MG63 (cell line): ENCODE data around the gene P2RX3. TPM values are rescaled to one million over a fixed set of nuclear protein-coding genes. Genes with fewer than 3 reads are reported as not detected.
A peak's percentile ranks its signal among the peaks of the same experiment; 100 is the strongest.
"Not testable (repeated sequence)": the region's sequence is repeated elsewhere in the genome, so short reads cannot be mapped to it uniquely, and the experiment has no call there.

Experiments
- DNase-seq: peaks from one replicate; pipeline ENCODE4 v3.0.0-alpha.2; 2020
- H3K27me3 ChIP-seq: fragments of 250-450 bp; sonication (Bioruptor Pico); 2 replicates; pipeline ENCODE4 v1.5.1; 2020; ENCODE audit warnings: mild to moderate bottlenecking, moderate library complexity
- H3K36me3 ChIP-seq: fragments of 250-450 bp; sonication (Bioruptor Pico); 2 replicates; pipeline ENCODE4 v1.5.1; 2020; ENCODE audit warnings: mild to moderate bottlenecking, moderate library complexity
- H3K4me3 ChIP-seq: fragments of 250-450 bp; sonication (Bioruptor Pico); 2 replicates; pipeline ENCODE4 v1.5.1; 2020; ENCODE audit warnings: mild to moderate bottlenecking, moderate library complexity
- H3K9me3 ChIP-seq: fragments of 250-450 bp; sonication (Bioruptor Pico); 2 replicates; pipeline ENCODE4 v1.5.1; 2020; ENCODE audit warnings: mild to moderate bottlenecking, moderate library complexity
- total RNA-seq: library from RNA; depleted of rRNA; stranded (reverse); fragments of >200 nt; shearing (Covaris generic); gene quantifications from 2 replicates; pipeline ENCODE4 v1.2.3, GENCODE V29; 2014; ENCODE audit warnings: low replicate concordance; rRNA removed

The P2RX3 gene
- not detected in 2 replicates for total RNA-seq

GRCh38 chr11:57338142-57338541, at the start of gene P2RX3:
P2RX3 (plus strand) TSS chr11:57338352; CDS start chr11:57338551, 199 bp downstream.
- DNase-seq = no peak
- Histone ChIP-seq H3K36me3 (peaks cover 19% of the 10 kb centered on the region), H3K9me3 (no peaks in the 10 kb centered on the region), H3K27me3 (no peaks in the 10 kb centered on the region), H3K4me3 (no peak within 1 kb of the TSS)

GRCh38 chr11:57288771-57289579, 49.2 kb upstream of the P2RX3 start:
- Histone ChIP-seq H3K36me3 (no peaks in the 10 kb centered on the region), H3K27me3 (no peaks in the 10 kb centered on the region), H3K9me3 (no peaks in the 10 kb centered on the region), H3K4me3 (no peak overlapping the region)
- peak; percentile 69 for DNase-seq

DNA sequence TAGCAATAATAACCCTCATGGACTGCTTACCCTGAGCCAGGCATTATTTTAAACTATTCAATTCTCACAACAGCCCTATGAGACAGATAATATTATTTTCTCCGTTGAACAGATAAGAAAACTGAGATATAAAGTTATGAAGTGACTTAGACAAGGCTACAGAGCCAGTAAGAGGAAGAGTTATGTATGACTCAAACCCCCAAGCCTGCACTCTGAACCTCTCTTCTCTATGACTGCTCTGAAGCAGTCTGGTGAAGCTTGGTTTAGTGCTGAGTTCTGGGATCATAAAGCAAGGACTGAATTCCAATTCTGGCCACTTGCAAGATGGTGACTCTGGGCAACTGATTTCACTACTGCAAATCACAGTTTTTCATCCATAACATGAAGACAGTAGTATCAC, 47.9 kb upstream of the P2RX3 start:
- no peak for DNase-seq
- H3K36me3 ChIP-seq = no peaks in the 10 kb centered on the region
- H3K4me3 ChIP-seq = no peak overlapping the region
- H3K9me3 ChIP-seq = no peaks in the 10 kb centered on the region
- H3K27me3 ChIP-seq = no peaks in the 10 kb centered on the region

DNA sequence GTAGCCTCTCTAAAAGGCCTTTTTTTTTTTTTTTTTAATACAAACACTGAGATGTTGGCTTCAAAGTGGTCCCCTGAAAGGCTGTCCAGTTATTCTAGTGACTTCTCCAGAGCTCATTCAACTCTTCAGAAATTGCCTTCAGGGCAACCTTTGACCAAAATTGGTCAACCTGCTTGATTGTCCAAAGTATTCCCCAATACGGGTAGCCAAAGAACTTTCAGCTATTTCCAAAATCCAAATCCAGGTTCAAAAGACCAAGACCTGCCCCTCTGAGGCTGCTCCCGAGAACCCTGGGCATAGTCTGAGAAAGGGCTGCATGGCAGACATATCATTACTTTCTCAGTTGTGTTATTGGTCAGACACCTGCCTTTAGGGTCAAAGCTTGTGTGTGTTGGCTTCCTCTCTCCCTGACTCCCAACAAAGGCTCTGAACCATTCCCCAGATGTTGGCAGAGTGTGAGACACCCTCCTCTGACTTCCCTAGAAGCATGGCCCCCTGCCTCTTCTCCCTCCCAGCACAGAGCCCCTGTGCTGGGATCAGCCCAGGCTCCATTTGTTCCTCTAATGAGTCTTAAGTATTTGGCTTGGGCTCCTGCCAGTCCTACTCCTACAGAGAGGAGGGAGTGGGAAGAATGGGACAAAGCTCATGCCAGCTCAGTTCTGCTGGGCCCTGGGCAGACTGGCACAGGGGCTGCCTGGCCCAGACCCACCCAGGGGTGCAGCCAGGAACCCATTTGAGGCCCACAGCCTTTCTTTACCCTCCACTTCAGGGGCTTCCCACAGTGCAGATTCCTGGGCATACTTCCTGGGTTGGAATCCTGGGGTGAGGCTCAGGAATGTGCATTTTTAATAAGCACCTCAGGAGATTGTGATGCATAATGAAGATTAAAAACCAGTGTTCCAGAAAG, 43.7 kb upstream of the P2RX3 start:
- DNase-seq = peak; percentile 68
- H3K4me3 ChIP-seq = no peak overlapping the region
- H3K27me3 ChIP-seq = no peaks in the 10 kb centered on the region
- H3K9me3 ChIP-seq = peaks cover 2% of the 10 kb centered on the region; the same call in 1 of the 2 replicates
- H3K36me3 ChIP-seq = peaks cover 21% of the 10 kb centered on the region

- not testable (repeated sequence) for H3K27me3 ChIP-seq, H3K4me3 ChIP-seq, DNase-seq, H3K9me3 ChIP-seq
- H3K36me3 ChIP-seq = peaks cover 38% of the 10 kb centered on the region
These were observed 41.9 kb upstream of the P2RX3 start for GRCh38 chr11:57296205-57296604.

DNA sequence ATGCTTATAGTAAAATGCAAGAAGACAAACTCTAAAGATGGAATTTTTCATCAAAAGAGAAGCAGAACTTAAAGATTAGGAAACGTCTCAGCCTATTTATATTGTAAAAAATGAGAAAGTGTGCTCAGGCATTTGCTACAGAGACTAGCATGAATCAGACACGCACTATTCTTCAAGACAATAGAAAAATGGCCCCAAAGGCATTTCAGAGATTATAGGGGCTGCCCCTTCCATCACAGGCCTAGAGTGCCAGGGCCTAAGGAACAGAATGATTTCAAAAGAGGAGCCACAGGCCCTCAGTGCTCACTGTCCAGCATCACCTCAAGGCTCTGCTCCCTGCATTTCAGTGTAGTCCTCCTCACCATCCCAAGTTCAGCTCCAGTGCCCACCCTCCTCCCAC, 40.9 kb upstream of the P2RX3 start:
- H3K4me3 ChIP-seq = no peak overlapping the region
- no peaks in the 10 kb centered on the region for H3K27me3 ChIP-seq
- H3K36me3 ChIP-seq = peaks cover 48% of the 10 kb centered on the region
- H3K9me3 ChIP-seq = peaks cover 2% of the 10 kb centered on the region; the same call in 1 of the 2 replicates
- no peak for DNase-seq

DNA sequence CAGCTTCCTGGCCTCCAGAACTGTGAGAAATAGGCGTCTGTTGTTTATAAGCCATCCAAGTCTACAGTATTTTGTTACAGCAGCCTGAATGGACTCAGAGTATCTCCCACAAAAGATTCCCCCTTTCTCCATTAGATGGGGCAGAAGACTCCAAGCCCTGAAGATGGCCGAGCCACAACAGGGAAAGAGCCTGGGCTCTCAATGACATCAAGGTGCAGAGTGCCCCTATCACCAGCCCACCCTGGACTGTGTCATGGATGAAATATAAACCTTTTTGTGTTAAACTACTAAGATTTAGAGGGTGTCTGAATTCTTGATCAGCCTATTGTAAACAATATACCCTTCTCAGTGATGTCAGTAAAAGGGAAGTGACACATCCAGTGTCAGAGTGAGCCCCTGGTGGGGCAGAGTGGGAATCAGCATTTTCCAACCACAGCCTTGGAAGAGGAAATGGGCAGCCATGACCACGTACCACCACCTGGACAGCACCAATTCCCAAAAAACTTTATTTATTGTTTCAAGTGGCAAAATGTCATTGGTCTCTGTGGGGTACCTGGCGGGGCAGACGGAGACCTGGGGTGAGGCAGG, 38.9 kb upstream of the P2RX3 start:
- no peak for DNase-seq
- Histone ChIP-seq H3K4me3 (no peak overlapping the region), H3K36me3 (peaks cover 66% of the 10 kb centered on the region), H3K9me3 (peaks cover 2% of the 10 kb centered on the region; the same call in 1 of the 2 replicates), H3K27me3 (no peaks in the 10 kb centered on the region)

DNA sequence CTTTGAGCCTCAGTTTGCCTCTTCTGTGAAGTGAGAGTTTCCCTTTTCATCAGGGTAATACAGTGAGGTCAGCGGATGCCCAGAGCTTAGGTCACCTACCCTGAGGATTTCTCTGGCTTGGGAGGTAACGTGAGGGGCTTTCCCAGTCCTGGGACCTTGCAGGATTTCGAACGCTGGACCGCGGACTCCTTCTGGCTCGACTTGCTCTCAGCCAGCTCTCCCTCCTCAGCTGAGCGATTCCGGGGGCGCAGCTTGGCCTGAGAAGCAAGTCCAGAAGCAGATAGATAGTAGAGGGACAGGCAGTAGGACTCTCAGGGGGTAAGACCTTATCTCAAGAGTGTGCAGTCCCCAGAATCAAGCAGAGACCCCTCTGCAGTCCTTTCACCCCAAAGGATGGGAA, 37.4 kb upstream of the P2RX3 start:
- Histone ChIP-seq H3K4me3 (no peak overlapping the region), H3K36me3 (peaks cover 76% of the 10 kb centered on the region), H3K9me3 (peaks cover 2% of the 10 kb centered on the region; the same call in 1 of the 2 replicates), H3K27me3 (no peaks in the 10 kb centered on the region)
- no peak for DNase-seq

- Histone ChIP-seq H3K9me3 (peaks cover 2% of the 10 kb centered on the region; the same call in 1 of the 2 replicates), H3K4me3 (no peak overlapping the region), H3K36me3 (peaks cover 78% of the 10 kb centered on the region), H3K27me3 (no peaks in the 10 kb centered on the region)
- DNase-seq = no peak
These were observed 36.3 kb upstream of the P2RX3 start for GRCh38 chr11:57301711-57302423.

- Histone ChIP-seq H3K36me3 (peaks cover 78% of the 10 kb centered on the region), H3K9me3 (peaks cover 2% of the 10 kb centered on the region; the same call in 1 of the 2 replicates), H3K4me3 (no peak overlapping the region), H3K27me3 (no peaks in the 10 kb centered on the region)
- no peak for DNase-seq
These were observed 35.7 kb upstream of the P2RX3 start for GRCh38 chr11:57302489-57302888.

DNA sequence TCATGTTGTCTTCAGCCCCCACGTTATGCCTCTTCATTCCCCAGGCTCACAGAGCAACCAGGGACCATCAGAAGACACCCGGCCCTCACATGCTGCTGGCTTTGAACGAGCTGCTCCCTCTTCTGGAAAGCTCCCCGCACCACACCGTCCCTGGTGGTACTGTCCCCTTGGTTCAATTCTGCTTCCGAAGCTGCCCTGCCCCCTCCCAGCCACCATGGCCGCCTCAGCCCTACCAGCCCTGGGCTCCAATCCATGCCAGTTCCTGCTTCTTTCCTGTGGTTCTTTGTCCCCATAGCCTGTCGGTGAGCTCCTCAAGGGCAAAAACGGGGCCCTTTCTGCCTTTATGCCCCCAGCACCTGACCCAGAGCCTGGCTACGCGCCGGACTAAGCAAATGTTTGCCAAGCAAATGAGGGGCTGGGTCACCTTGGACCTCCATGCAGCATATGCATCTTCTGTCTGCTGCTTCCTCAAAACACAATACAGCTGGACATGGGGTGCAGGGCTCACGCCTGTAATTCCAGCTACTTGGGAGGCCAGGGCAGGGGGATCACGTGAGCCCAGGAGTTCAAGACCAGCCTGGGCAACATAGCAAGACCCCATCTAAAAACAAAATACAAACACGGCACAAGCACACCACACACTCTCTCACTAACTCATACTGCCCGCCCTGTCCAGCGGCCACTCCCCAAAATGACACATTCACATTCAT, 34.7 kb upstream of the P2RX3 start:
- H3K4me3 ChIP-seq = no peak overlapping the region
- peaks cover 80% of the 10 kb centered on the region for H3K36me3 ChIP-seq
- no peaks in the 10 kb centered on the region for H3K27me3 ChIP-seq
- peaks cover 2% of the 10 kb centered on the region; the same call in 1 of the 2 replicates for H3K9me3 ChIP-seq
- DNase-seq = no peak

- Histone ChIP-seq H3K4me3 (no peak overlapping the region), H3K27me3 (no peaks in the 10 kb centered on the region), H3K9me3 (peaks cover 1% of the 10 kb centered on the region; the same call in 1 of the 2 replicates), H3K36me3 (peaks cover 81% of the 10 kb centered on the region)
- no peak for DNase-seq
These were observed 34.1 kb upstream of the P2RX3 start for GRCh38 chr11:57303990-57304579.

DNA sequence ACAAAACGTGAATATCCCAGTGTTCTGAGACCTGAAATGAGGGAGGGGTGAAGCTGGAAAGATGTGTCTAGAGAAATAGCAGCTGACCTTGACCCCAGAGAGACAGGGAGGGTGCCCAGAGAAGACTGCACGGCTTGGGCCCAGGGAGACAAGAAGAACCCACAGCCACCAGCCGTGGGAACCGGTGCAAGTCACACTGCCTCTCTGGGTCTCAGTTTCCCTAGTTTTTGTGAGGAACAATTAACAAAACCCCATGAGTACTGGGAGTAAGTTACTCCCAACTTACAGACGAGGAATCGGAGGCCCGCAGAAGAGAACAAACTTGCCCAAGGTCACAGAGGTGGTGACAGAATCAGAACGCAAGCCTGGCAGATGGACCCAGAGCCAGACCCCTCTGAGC, 32.6 kb upstream of the P2RX3 start:
- H3K36me3 ChIP-seq = peaks cover 81% of the 10 kb centered on the region
- DNase-seq = no peak
- H3K27me3 ChIP-seq = no peaks in the 10 kb centered on the region
- H3K4me3 ChIP-seq = no peak overlapping the region
- no peaks in the 10 kb centered on the region for H3K9me3 ChIP-seq

- no peaks in the 10 kb centered on the region for H3K9me3 ChIP-seq
- no peak for DNase-seq
- H3K4me3 ChIP-seq = no peak overlapping the region
- no peaks in the 10 kb centered on the region for H3K27me3 ChIP-seq
- peaks cover 78% of the 10 kb centered on the region for H3K36me3 ChIP-seq
These were observed 31.8 kb upstream of the P2RX3 start for GRCh38 chr11:57306161-57306876.
